CD4-positive, alpha-beta memory T cell (primary cell): Measurements from ENCODE around the gene CCNF. TPM values are rescaled to one million over a fixed set of nuclear protein-coding genes. Genes with fewer than 3 reads are reported as not detected.

ENCODE experiments used
- CTCF ChIA-PET: fragments of 350-600 bp; sonication (Branson Sonifier 250); formaldehyde crosslinking; loops from one replicate; lab custom pipeline; 2021; ENCODE audit warnings: inconsistent platforms; ENCODE audit not compliant: partially characterized antibody; lab: Charles Lee
- POLR2A ChIA-PET: fragments of 350-600 bp; sonication (Branson Sonifier 250); formaldehyde crosslinking; loops from one replicate; lab custom pipeline; 2021; ENCODE audit not compliant: partially characterized antibody; lab: Charles Lee
- DNase-seq, 5 donors: peaks; one replicate each; pipeline versions ENCODE4 v3.0.0 to v3.0.0-alpha.2; 2020 to 2022; ENCODE audit warnings: mixed read lengths in 1 of 5
- H3K27ac ChIP-seq: one replicate; pipeline ENCODE4 v1.7.0; 2013; ENCODE audit warnings: low read depth, low read length
- H3K27me3 ChIP-seq: 2 replicates; pipeline ENCODE4 v1.7.0; 2013; ENCODE audit warnings: mild to moderate bottlenecking, low read length, moderate library complexity; ENCODE audit not compliant: insufficient read depth
- H3K36me3 ChIP-seq: 2 replicates; pipeline ENCODE4 v1.7.0; 2013; ENCODE audit warnings: mild to moderate bottlenecking, low read length, moderate library complexity; ENCODE audit not compliant: insufficient read depth
- H3K4me1 ChIP-seq: 2 replicates; pipeline ENCODE4 v1.7.0; 2013; ENCODE audit warnings: mild to moderate bottlenecking, low read length, moderate library complexity; ENCODE audit not compliant: insufficient read depth
- H3K4me3 ChIP-seq, 2 donors: one replicate each; pipeline ENCODE4 v1.7.0; 2013; ENCODE audit warnings: low read length in 2 of 2, mild to moderate bottlenecking in 1 of 2
- H3K9me3 ChIP-seq, 2 donors: one replicate each; pipeline ENCODE4 v1.7.0; 2013; ENCODE audit warnings: low read length in 2 of 2, control low read depth in 1 of 2; ENCODE audit not compliant: control insufficient read depth in 1 of 2
- H3K27ac Mint-ChIP-seq, 7 donors: one replicate each; pipeline ENCODE4 v1.8.0; 2020 to 2021; ENCODE audit warnings: mixed read lengths in 7 of 7, mild to moderate bottlenecking in 6 of 7, inconsistent platforms in 3 of 7, moderate library complexity in 3 of 7
- H3K27me3 Mint-ChIP-seq, 2 donors: one replicate each; pipeline ENCODE4 v1.8.0; 2020 to 2021; ENCODE audit warnings: mixed read lengths in 2 of 2
- H3K36me3 Mint-ChIP-seq, 2 donors: one replicate each; pipeline ENCODE4 v1.8.0; 2020 to 2021; ENCODE audit warnings: mixed read lengths in 2 of 2, inconsistent platforms in 1 of 2, mild to moderate bottlenecking in 1 of 2
- H3K4me1 Mint-ChIP-seq, 4 donors: one replicate each; pipeline ENCODE4 v1.8.0; 2020 to 2021; ENCODE audit warnings: mixed read lengths in 4 of 4, mild to moderate bottlenecking in 1 of 4
- H3K4me3 Mint-ChIP-seq, 8 donors: one replicate each; pipeline ENCODE4 v1.8.0; 2020 to 2021; ENCODE audit warnings: mixed read lengths in 8 of 8, mild to moderate bottlenecking in 7 of 8, moderate library complexity in 6 of 8, inconsistent platforms in 3 of 8
- H3K9me3 Mint-ChIP-seq, 8 donors: one replicate each; pipeline ENCODE4 v1.8.0; 2020 to 2021; ENCODE audit warnings: mixed read lengths in 8 of 8, mild to moderate bottlenecking in 5 of 8, inconsistent platforms in 3 of 8, moderate library complexity in 1 of 8
- intact Hi-C: fragments of 100-400 bp; cut with micrococcal nuclease; formaldehyde crosslinking; loops from one replicate; pipeline ENCODE4 v1.15.1; 2023
- polyA plus RNA-seq, 2 donors: library from polyadenylated mRNA; unstranded; fragments of 300-500 nt; fragmentation: Illumina TruSeq; gene quantifications; one replicate each; pipeline ENCODE4 v1.2.3, GENCODE V29; 2021
- total RNA-seq, 2 experiments: library from RNA; stranded (reverse); gene quantifications; one replicate each; pipeline ENCODE4 v1.2.3, GENCODE V29; 2021

Gene CCNF
- total and polyA plus RNA-seq, 4 experiments from 2014 or later: 1.6 to 4.7 (median 4.0) TPM

DNA sequence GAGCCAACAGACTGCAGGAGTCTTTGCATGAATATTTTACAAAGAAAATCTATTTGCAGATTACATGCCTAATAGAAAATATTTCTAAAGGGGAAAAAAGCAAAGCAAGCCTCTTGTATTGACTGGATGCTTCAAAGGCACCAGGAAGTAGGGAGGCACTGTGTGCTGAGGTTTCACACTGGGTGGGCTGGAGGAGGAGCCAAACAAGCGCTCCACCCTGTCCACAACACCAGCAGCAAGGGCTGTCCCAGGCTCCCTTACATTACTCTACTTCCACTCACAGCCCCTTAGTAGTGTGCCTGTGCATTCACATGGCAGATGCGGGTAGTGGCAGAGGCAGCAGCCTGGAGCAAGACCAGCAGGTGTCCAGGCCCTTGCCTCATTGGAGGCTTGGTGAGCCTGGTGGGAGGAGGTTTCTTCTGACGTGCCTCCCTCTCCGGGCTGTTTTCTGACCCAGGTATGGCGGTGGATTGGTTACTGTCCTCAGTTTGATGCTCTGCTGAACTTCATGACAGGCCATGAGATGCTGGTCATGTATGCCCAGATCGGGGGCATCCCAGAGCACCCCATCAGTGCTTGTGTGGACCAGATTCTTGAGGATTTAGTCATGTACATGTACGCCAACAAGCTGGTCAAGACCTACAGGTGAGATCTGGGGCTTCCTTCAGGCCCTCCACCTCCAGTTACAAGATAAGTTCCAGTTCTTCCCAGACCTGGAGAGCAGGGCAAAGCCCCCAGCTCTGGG lies 7.0 kb upstream of the CCNF start:
- Mint-ChIP-seq H3K4me3 (no peak overlapping the region), H3K27me3 (no peaks in the 10 kb centered on the region), H3K36me3 (no peaks in the 10 kb centered on the region), H3K4me1 (peaks cover 2 to 5% (median 3%) of the 10 kb centered on the region in 4 donors), H3K27ac (no peak overlapping the region), H3K9me3 (no peaks in the 10 kb centered on the region)
- ChIA-PET POLR2A (no interaction called here), CTCF (interaction anchor here (1.1 kb wide), 2 partner anchors 9 to 12 kb away, joined by 4 read pairs; no protein-coding TSS in a partner anchor)
- intact Hi-C loops: no loop called here
- H3K9me3 ChIP-seq: no peaks in the 10 kb centered on the region
- H3K27ac ChIP-seq: no peak overlapping the region
- no peak overlapping the region for H3K4me3 ChIP-seq
- H3K27me3 ChIP-seq: no peaks in the 10 kb centered on the region
- no peaks in the 10 kb centered on the region for H3K4me1 ChIP-seq
- H3K36me3 ChIP-seq: no peaks in the 10 kb centered on the region
- DNase-seq: no peak

DNA sequence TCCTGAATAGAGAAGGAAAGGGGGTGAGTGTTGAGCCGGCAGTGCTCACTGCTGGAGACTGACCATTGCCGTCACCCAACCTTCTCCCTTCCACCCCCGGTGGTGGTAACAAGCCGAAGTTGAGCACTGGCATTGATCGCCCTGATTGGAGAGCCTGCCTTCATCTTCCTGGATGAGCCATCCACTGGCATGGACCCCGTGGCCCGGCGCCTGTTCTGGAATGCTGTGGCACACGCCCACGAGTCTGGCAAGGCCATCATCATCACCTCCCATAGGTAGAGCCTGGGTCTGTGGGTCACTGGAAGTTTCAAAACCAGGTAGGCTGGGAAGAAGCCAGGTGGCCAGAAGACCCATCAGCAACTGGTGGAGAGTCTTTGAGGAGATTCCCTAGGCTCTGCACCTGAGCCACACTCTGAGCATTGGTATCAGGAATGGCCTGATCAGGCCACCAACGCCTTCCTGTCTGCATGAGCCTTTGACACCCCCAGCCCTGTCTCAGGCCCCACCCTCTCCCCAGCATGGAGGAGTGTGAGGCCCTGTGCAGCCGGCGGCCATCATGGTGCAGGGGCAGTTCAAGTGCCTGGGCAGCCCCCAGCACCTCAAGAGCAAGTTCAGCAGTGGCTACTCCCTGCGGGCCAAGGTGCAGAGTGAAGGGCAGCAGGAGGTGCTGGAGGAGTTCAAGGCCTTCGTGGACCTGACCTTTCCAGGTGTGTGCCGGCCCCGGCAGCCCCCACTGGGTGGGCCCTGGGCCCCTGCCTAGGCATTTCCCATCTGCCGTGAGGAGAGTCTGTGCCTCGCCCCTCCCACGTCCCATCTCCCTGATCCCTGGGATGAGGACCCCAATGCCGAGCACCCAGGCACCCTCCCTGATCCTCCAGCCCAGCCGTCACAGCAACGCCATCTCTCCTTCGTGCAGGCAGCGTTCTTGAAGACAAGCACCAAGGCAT lies 4.9 kb upstream of the CCNF start:
- Mint-ChIP-seq H3K9me3 (no peaks in the 10 kb centered on the region), H3K36me3 (peaks cover 0 to 3% of the 10 kb centered on the region in 2 donors)
- CTCF ChIA-PET: interaction anchor here (0.7 to 1.4 kb wide), 3 partner anchors 14 to 35 kb away, joined by 3 to 4 read pairs (median 4); partner anchors contain the start of gene TEDC2

DNA sequence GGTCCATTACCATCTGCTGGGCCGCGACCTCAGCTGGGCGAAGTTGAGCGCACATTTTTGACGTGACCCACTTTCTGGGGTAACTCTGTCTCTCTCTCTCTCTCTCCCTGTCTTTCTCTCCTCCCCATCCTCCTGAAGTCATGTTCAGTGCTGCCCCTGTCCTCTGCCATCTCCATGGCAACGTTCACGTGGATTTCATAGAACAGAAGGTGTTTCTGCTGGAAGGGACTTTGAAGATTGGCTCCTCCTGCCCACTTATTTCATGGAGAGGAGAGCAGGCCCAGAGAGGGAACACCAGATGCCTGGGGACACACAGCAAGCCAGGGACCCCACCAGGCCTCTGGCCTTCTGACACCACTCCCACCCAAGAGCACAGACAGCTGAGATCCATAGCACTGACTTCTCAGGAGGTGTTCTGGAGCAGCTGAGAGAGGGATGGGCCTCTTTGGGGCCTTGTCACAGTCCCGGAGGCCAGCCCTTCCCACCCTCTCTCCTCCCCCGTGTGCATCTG lies 4.2 kb upstream of the CCNF start:
- intact Hi-C loops: no loop called here
- H3K4me3 ChIP-seq: no peak overlapping the region
- Mint-ChIP-seq H3K9me3 (no peaks in the 10 kb centered on the region), H3K27me3 (no peaks in the 10 kb centered on the region), H3K4me1 (peaks cover 9 to 18% (median 12%) of the 10 kb centered on the region in 4 donors), H3K36me3 (peaks cover 0 to 4% of the 10 kb centered on the region in 2 donors), H3K4me3 (no peak overlapping the region), H3K27ac (no peak overlapping the region)
- no peak for DNase-seq
- no peaks in the 10 kb centered on the region for H3K9me3 ChIP-seq
- POLR2A ChIA-PET: no interaction called here
- H3K36me3 ChIP-seq: no peaks in the 10 kb centered on the region
- H3K27me3 ChIP-seq: no peaks in the 10 kb centered on the region
- CTCF ChIA-PET: no interaction called here
- peaks cover 11% of the 10 kb centered on the region for H3K4me1 ChIP-seq
- no peak overlapping the region for H3K27ac ChIP-seq

More for the DNA sequence above, 4.9 kb upstream of the CCNF start:
- H3K4me3 ChIP-seq: no peak overlapping the region
- H3K4me1 ChIP-seq: peaks cover 8% of the 10 kb centered on the region
- Mint-ChIP-seq H3K27me3 (no peaks in the 10 kb centered on the region), H3K4me1 (peaks cover 6 to 14% (median 8%) of the 10 kb centered on the region in 4 donors), H3K27ac (no peak overlapping the region), H3K4me3 (no peak overlapping the region)
- DNase-seq: no peak
- intact Hi-C loops: no loop called here
- H3K9me3 ChIP-seq: no peaks in the 10 kb centered on the region
- no peak overlapping the region for H3K27ac ChIP-seq
- no peaks in the 10 kb centered on the region for H3K36me3 ChIP-seq
- POLR2A ChIA-PET: no interaction called here
- H3K27me3 ChIP-seq: no peaks in the 10 kb centered on the region

DNA sequence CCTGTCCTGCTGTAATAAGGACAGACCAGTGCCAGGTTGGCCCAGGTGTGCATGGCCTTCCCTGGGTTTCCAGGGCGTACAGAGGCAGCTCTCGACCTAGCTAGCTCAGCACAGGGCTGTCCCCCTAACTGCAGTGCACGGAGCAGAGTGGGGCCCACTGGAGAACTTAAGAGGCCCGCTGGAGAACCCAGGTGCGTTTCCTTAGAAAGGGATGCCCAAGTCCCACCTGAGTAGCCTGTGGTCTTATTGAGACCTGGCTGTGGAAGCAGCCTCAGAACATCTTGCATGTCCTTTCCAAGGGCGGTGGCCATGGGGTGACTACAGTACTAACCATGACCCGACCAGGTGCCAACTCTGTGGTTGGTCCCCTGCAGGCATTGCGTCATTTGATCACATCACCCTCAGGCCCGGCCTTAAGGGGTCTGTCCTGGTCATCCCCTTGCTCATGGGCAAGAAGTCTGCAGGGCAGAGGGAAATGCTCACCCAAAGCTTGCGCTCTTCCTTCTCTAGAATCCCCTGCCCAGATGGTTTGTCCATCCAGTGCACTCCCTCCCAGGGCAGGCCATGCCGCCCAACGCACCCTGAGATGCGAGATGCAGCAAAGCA lies 3.3 kb upstream of the CCNF start:
- Histone ChIP-seq H3K36me3 (no peaks in the 10 kb centered on the region), H3K27ac (no peak overlapping the region), H3K9me3 (no peaks in the 10 kb centered on the region), H3K27me3 (no peaks in the 10 kb centered on the region), H3K4me3 (no peak overlapping the region), H3K4me1 (peaks cover 20% of the 10 kb centered on the region)
- intact Hi-C loops: no loop called here
- Mint-ChIP-seq H3K9me3 (no peaks in the 10 kb centered on the region), H3K27ac (peak overlapping the region in 1 of 7 donors; percentile 9), H3K4me3 (peak overlapping the region in 2 of 8 donors; percentile 15 to 46), H3K27me3 (no peaks in the 10 kb centered on the region), H3K4me1 (peaks cover 16 to 27% (median 19%) of the 10 kb centered on the region in 4 donors), H3K36me3 (peaks cover 0 to 7% of the 10 kb centered on the region in 2 donors)
- DNase-seq: no peak
- ChIA-PET CTCF (interaction anchor here (1.4 kb wide), 1 partner anchor 75 kb away, joined by 4 read pairs; no protein-coding TSS in a partner anchor), POLR2A (no interaction called here)

DNA sequence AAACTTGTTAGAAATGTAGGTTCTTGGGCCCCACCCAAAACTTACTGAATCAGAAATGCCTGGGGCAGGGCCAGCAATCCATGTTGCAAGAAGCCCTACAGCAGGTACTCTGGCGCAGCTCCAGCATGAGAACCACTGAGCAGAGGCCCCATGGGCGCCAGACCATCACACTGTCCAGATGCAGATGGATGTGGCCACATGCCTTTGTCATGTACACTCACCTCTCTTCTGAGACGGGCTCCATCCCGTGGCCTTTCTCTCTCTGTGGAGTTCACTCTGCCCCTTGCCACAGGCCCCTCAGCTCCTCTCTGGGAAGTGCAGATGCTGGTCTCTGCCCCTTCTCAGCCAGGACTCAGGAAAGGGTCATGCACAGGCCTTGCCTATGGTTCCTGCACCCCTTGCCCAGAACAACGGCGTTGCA lies 2.3 kb upstream of the CCNF start:
- H3K27me3 Mint-ChIP-seq: no peaks in the 10 kb centered on the region
- DNase-seq: no peak
- POLR2A ChIA-PET: no interaction called here

DNA sequence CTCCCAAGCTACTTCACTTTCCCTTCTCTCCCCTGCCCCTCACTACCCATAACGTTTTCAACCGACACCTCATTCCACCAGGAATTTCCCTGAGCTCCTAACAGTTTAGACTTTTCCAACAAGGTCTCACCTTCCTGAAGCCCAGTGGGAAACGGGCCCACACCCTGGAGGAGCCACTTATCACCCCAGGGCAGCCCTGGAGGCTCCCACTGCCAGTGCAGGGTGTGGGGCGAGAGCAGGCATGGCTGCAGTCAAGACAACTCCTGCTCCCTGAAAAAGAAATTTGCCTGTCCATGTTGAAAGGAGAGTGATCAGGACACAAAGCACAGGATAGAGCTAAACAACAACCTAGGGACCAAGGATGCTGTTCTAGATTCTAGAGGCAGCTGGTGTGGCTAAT lies 1.7 kb upstream of the CCNF start:
- H3K4me3 Mint-ChIP-seq: peak overlapping the region; percentile 58 to 92 (median 83)
- H3K27me3 ChIP-seq: no peaks in the 10 kb centered on the region
- H3K27me3 Mint-ChIP-seq: no peaks in the 10 kb centered on the region
- H3K9me3 Mint-ChIP-seq: no peaks in the 10 kb centered on the region
- H3K9me3 ChIP-seq: no peaks in the 10 kb centered on the region
- POLR2A ChIA-PET: no interaction called here
- H3K4me3 ChIP-seq: no peak overlapping the region
- no peak overlapping the region for H3K27ac ChIP-seq
- peaks cover 20% of the 10 kb centered on the region for H3K4me1 ChIP-seq
- peaks cover 4% of the 10 kb centered on the region for H3K36me3 ChIP-seq
- no peak for DNase-seq
- intact Hi-C loops: no loop called here
- H3K36me3 Mint-ChIP-seq: peaks cover 0 to 9% of the 10 kb centered on the region in 2 donors
- CTCF ChIA-PET: interaction anchor here (0.6 to 1.4 kb wide), 3 partner anchors 14 to 233 kb away, joined by 3 to 4 read pairs (median 3); no protein-coding TSS in a partner anchor
- peak overlapping the region in 5 of 7 donors; percentile 29 to 86 (median 67) for H3K27ac Mint-ChIP-seq
- H3K4me1 Mint-ChIP-seq: peaks cover 16 to 29% (median 20%) of the 10 kb centered on the region in 4 donors

More for the DNA sequence above, 2.3 kb upstream of the CCNF start:
- Mint-ChIP-seq H3K4me1 (peaks cover 16 to 29% (median 20%) of the 10 kb centered on the region in 4 donors), H3K27ac (peak overlapping the region in 1 of 7 donors; percentile 61), H3K9me3 (no peaks in the 10 kb centered on the region), H3K4me3 (peak overlapping the region in 3 of 8 donors; percentile 22 to 85 (median 36)), H3K36me3 (peaks cover 0 to 7% of the 10 kb centered on the region in 2 donors)
- intact Hi-C loops: no loop called here
- Histone ChIP-seq H3K4me1 (peaks cover 20% of the 10 kb centered on the region), H3K27me3 (no peaks in the 10 kb centered on the region), H3K9me3 (no peaks in the 10 kb centered on the region), H3K4me3 (no peak overlapping the region), H3K36me3 (no peaks in the 10 kb centered on the region), H3K27ac (no peak overlapping the region)
- CTCF ChIA-PET: interaction anchor here (1.1 to 1.4 kb wide), 2 partner anchors 74 to 232 kb away, joined by 3 to 4 read pairs; no protein-coding TSS in a partner anchor
